Peyer's patch (tissue), 4 donors: ENCODE results near the gene IKBKE.

ENCODE experiments used
- CTCF ChIP-seq, 6 experiments: fragments of 450-650 bp in 4 of 6; fragments of 200-600 bp in 2 of 6; sonication (generic) in 1 of 6; IDR thresholded peaks; one replicate each; pipeline ENCODE4 v1.5.1; 2017 to 2019; ENCODE audit warnings: antibody characterized with exemption in 6 of 6, mild to moderate bottlenecking in 3 of 6, moderate library complexity in 1 of 6
- POLR2A ChIP-seq, 2 donors: fragments of 450-650 bp; IDR thresholded peaks; one replicate each; pipeline ENCODE4 v1.5.1; 2017; ENCODE audit warnings: antibody characterized with exemption in 2 of 2, mild to moderate bottlenecking in 2 of 2, moderate library complexity in 2 of 2

- no peak for TF ChIP-seq CTCF (IDR thresholded peaks at IDR 0.05)
- no peak for TF ChIP-seq POLR2A (IDR thresholded peaks at IDR 0.05)
These were observed 9.3 kb upstream of the IKBKE start for GRCh38 chr1:206460836-206461426.
